ENCODE results near the gene CTBP2. TPM values are rescaled to one million over a fixed set of nuclear protein-coding genes. Genes with fewer than 3 reads are reported as not detected.

Gene CTBP2
- total RNA-seq, 1 experiment from 2014 or later, result 212 TPM

GRCh38 chr10:124952123-124952522 is 208.2 kb downstream of the CTBP2 start:
- no peaks in the 10 kb centered on the region for H4K20me1 ChIP-seq (ENCODE audit: control insufficient read depth, insufficient read depth, insufficient read length)
- TF ChIP-seq, protein P1, sequence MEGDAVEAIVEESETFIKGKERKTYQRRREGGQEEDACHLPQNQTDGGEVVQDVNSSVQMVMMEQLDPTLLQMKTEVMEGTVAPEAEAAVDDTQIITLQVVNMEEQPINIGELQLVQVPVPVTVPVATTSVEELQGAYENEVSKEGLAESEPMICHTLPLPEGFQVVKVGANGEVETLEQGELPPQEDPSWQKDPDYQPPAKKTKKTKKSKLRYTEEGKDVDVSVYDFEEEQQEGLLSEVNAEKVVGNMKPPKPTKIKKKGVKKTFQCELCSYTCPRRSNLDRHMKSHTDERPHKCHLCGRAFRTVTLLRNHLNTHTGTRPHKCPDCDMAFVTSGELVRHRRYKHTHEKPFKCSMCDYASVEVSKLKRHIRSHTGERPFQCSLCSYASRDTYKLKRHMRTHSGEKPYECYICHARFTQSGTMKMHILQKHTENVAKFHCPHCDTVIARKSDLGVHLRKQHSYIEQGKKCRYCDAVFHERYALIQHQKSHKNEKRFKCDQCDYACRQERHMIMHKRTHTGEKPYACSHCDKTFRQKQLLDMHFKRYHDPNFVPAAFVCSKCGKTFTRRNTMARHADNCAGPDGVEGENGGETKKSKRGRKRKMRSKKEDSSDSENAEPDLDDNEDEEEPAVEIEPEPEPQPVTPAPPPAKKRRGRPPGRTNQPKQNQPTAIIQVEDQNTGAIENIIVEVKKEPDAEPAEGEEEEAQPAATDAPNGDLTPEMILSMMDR (conservative IDR thresholded peaks at IDR 0.05), result no peak
- H4K91ac ChIP-seq (ENCODE audit: insufficient read length, low read depth, low read length), result no peak overlapping the region
- H3K23me2 ChIP-seq (ENCODE audit: insufficient read length, low read depth, low read length, poor library complexity, severe bottlenecking), result no peaks in the 10 kb centered on the region
- H3K4me3 Mint-ChIP-seq, result no peak overlapping the region
- no peaks in the 10 kb centered on the region for H3K9me3 Mint-ChIP-seq
- no peak for DNase-seq
- no peak overlapping the region for H3K18ac ChIP-seq (ENCODE audit: insufficient read length, low read depth, low read length)
- H3K4me2 ChIP-seq (ENCODE audit: insufficient read depth, insufficient read length, low read length), result no peak overlapping the region
- H4K8ac ChIP-seq (replicated peaks; ENCODE audit: insufficient read length, low read depth, low read length), result no peak overlapping the region
- H3K9ac ChIP-seq (ENCODE audit: extremely low read depth, insufficient read length, low read length), result no peak overlapping the region
- H2AFZ ChIP-seq (ENCODE audit: low read length), result no peak overlapping the region
- no peak overlapping the region for H3K27ac ChIP-seq (ENCODE audit: insufficient read length, low read depth, low read length)
- H2AK5ac ChIP-seq (ENCODE audit: insufficient read length, low read length), result no peak overlapping the region
- no peaks in the 10 kb centered on the region for H3K4me1 ChIP-seq (ENCODE audit: insufficient read depth, low read length)
- no peak overlapping the region for H3K56ac ChIP-seq (ENCODE audit: insufficient read length, low read depth, low read length)
- H3K79me2 ChIP-seq (ENCODE audit: insufficient read depth, low read length), result peaks cover 23% of the 10 kb centered on the region; the same call in 1 of the 2 replicates
- no peak overlapping the region for H2BK20ac ChIP-seq (ENCODE audit: low read depth, low read length, poor library complexity, severe bottlenecking)
- H3K4ac ChIP-seq (ENCODE audit: low read depth, low read length), result no peak overlapping the region
- no peaks in the 10 kb centered on the region for H3K27me3 ChIP-seq (ENCODE audit: insufficient read depth, low read length)
- H3K36me3 Mint-ChIP-seq (ENCODE audit: insufficient read depth in 1 of 3, low read depth in 3 of 3), result peaks cover 0 to 8% (median 4%) of the 10 kb centered on the region in 3 experiments; a peak in 3 of 7 replicates
- H2BK15ac ChIP-seq (ENCODE audit: low read depth, low read length), result no peak overlapping the region
- H4K5ac ChIP-seq (ENCODE audit: insufficient read length, low read depth, low read length), result no peak overlapping the region
- H3K14ac ChIP-seq (ENCODE audit: insufficient read depth, low read length), result no peak overlapping the region
- no peaks in the 10 kb centered on the region for H3K9me3 ChIP-seq (ENCODE audit: control insufficient read depth, low read depth, low read length)
- no peaks in the 10 kb centered on the region for H3K27me3 Mint-ChIP-seq (ENCODE audit: low read depth)
- peak overlapping the region in 1 of 3 experiments; percentile 53; a peak in 1 of 7 replicates for H3K27ac Mint-ChIP-seq
- H2BK120ac ChIP-seq (ENCODE audit: low read depth, low read length, poor library complexity, severe bottlenecking), result no peak overlapping the region
- no peak overlapping the region for H3K23ac ChIP-seq (ENCODE audit: insufficient read length, low read depth, low read length)
- H2BK5ac ChIP-seq (ENCODE audit: insufficient read length, low read length), result no peak overlapping the region
- H3T11ph ChIP-seq (ENCODE audit: low read length), result no peak overlapping the region
- no peak overlapping the region for H2BK12ac ChIP-seq (ENCODE audit: insufficient read length, low read depth, low read length)
- peaks cover 13% of the 10 kb centered on the region in 2 experiments for H3K4me1 Mint-ChIP-seq
- peaks cover 21% of the 10 kb centered on the region for H3K79me1 ChIP-seq (ENCODE audit: insufficient read depth, low read depth, low read length, poor library complexity, severe bottlenecking)
- no CpG with 5 or more reads among the region's 6 CpGs for WGBS (ENCODE audit: extremely low coverage, insufficient read length, low lambda C conversion rate)
